ENCODE results near the gene C17orf114.

Gene C17orf114

GRCh38 chr17:4806456-4806776 lies 4.3 kb upstream of the C17orf114 start:
- Histone ChIP-seq H3K79me2 (ENCODE audit: low read depth) (no peaks in the 10 kb centered on the region), H2AFZ (peak overlapping the region; percentile 77), H3K27ac (no peak overlapping the region), H4K20me1 (ENCODE audit: insufficient read depth) (no peaks in the 10 kb centered on the region), H3K4me3 (peak overlapping the region; percentile 68), H3K4me1 (replicated peaks; ENCODE audit: insufficient read depth) (peaks cover 32% of the 10 kb centered on the region), H3K9me2 (ENCODE audit: insufficient read depth) (no peaks in the 10 kb centered on the region), H3F3A (ENCODE audit: insufficient read depth, low read depth) (peaks cover 25% of the 10 kb centered on the region), H3K9me3 (ENCODE audit: insufficient read depth, low read depth) (no peaks in the 10 kb centered on the region), H3K4me2 (peak overlapping the region; percentile 66), H3K36me3 (ENCODE audit: low read depth) (0 out of 2 replicates have a peak, but pooled peaks cover 9% of the 10 kb centered on the region), H3K27me3 (ENCODE audit: insufficient read depth, low read depth) (no peaks in the 10 kb centered on the region)
- TF ChIP-seq EZH2 (IDR thresholded peaks at IDR 0.05; ENCODE audit: low read depth) (no peak), CTCF (conservative IDR thresholded peaks at IDR 0.05) (no peak)
- ChIA-PET POLR2A (ENCODE audit: unreplicated experiment) (interaction anchor here (0.6 to 0.8 kb wide), 4 partner anchors 16 to 96 kb away, joined by 3 to 4 read pairs (median 3); partner anchors contain the start of gene ARRB2), CTCF (interaction anchor here (1.1 to 1.6 kb wide), 2 partner anchors 17 to 96 kb away, joined by 3 to 18 read pairs; partner anchors contain the start of genes ARRB2 and GLTPD2)
- intact Hi-C loops (cut with micrococcal nuclease; ENCODE audit: unreplicated experiment), result loop anchor here (5.0 kb wide), 1 partner anchor 76 kb away; no protein-coding TSS in a partner anchor
- BruUV-seq (replicated peaks), result TSS peak; percentile 48
- peak in 1 of 2 experiments; percentile 46 for DNase-seq

- H3K79me2 ChIP-seq (ENCODE audit: low read depth), result peaks cover 22% of the 10 kb centered on the region
- no peaks in the 10 kb centered on the region for H4K20me1 ChIP-seq (ENCODE audit: insufficient read depth)
- H2AFZ ChIP-seq, result no peak overlapping the region
- POLR2A ChIA-PET (ENCODE audit: unreplicated experiment), result interaction anchor here (0.7 kb wide), 1 partner anchor 57 kb away, joined by 5 read pairs; no protein-coding TSS in a partner anchor
- H3K36me3 ChIP-seq (ENCODE audit: low read depth), result peaks cover 12% of the 10 kb centered on the region; the same call in 1 of the 2 replicates
- H3K9me3 ChIP-seq (ENCODE audit: insufficient read depth, low read depth), result no peaks in the 10 kb centered on the region
- no peak for TF ChIP-seq CTCF (conservative IDR thresholded peaks at IDR 0.05)
- TF ChIP-seq EZH2 (IDR thresholded peaks at IDR 0.05; ENCODE audit: low read depth), result no peak
- no peak overlapping the region for H3K4me3 ChIP-seq
- no peak overlapping the region for H3K27ac ChIP-seq
- H3K27me3 ChIP-seq (ENCODE audit: insufficient read depth, low read depth), result no peaks in the 10 kb centered on the region
- 0 out of 2 replicates have a peak, but pooled peaks cover 6% of the 10 kb centered on the region for H3K4me1 ChIP-seq (replicated peaks; ENCODE audit: insufficient read depth)
- no TSS peak for BruUV-seq (replicated peaks)
- DNase-seq, result no peak
- no peaks in the 10 kb centered on the region for H3K9me2 ChIP-seq (ENCODE audit: insufficient read depth)
- intact Hi-C loops (cut with micrococcal nuclease; ENCODE audit: unreplicated experiment), result no loop called here
- CTCF ChIA-PET, result interaction anchor here (0.6 kb wide), 1 partner anchor 233 kb away, joined by 7 read pairs; no protein-coding TSS in a partner anchor
- peaks cover 20% of the 10 kb centered on the region for H3F3A ChIP-seq (ENCODE audit: insufficient read depth, low read depth)
- H3K4me2 ChIP-seq, result no peak overlapping the region
These were observed 1.5 kb downstream of the C17orf114 start for GRCh38 chr17:4800462-4801196.

GRCh38 chr17:4796552-4796920 lies 5.6 kb downstream of the C17orf114 start:
- peaks cover 22% of the 10 kb centered on the region for H3K79me2 ChIP-seq (ENCODE audit: low read depth)
- BruUV-seq (replicated peaks), result no TSS peak
- H3K27ac ChIP-seq, result peak overlapping the region; percentile 33
- POLR2A ChIA-PET (ENCODE audit: unreplicated experiment), result interaction anchor here (1.0 kb wide), 2 partner anchors 36 to 87 kb away, joined by 3 to 6 read pairs; partner anchors contain the start of gene MINK1
- H3K4me1 ChIP-seq (replicated peaks; ENCODE audit: insufficient read depth), result 0 out of 2 replicates have a peak, but pooled peaks cover 6% of the 10 kb centered on the region
- H3K9me3 ChIP-seq (ENCODE audit: insufficient read depth, low read depth), result no peaks in the 10 kb centered on the region
- TF ChIP-seq CTCF (conservative IDR thresholded peaks at IDR 0.05) (no peak), EZH2 (IDR thresholded peaks at IDR 0.05; ENCODE audit: low read depth) (no peak)
- no peaks in the 10 kb centered on the region for H3K9me2 ChIP-seq (ENCODE audit: insufficient read depth)
- H2AFZ ChIP-seq, result peak overlapping the region; percentile 80
- intact Hi-C loops (cut with micrococcal nuclease; ENCODE audit: unreplicated experiment), result loop anchor here (2.0 to 10.0 kb wide), 3 partner anchors 51 to 232 kb away; partner anchors contain the start of gene GGT6
- peaks cover 20% of the 10 kb centered on the region for H3F3A ChIP-seq (ENCODE audit: insufficient read depth, low read depth)
- no peaks in the 10 kb centered on the region for H4K20me1 ChIP-seq (ENCODE audit: insufficient read depth)
- no peaks in the 10 kb centered on the region for H3K27me3 ChIP-seq (ENCODE audit: insufficient read depth, low read depth)
- DNase-seq, result peak in 1 of 2 experiments; percentile 41
- H3K36me3 ChIP-seq (ENCODE audit: low read depth), result peaks cover 12% of the 10 kb centered on the region; the same call in 1 of the 2 replicates
- peak overlapping the region; percentile 95 for H3K4me2 ChIP-seq
- CTCF ChIA-PET, result interaction anchor here (0.8 kb wide), 1 partner anchor 106 kb away, joined by 3 read pairs; the partner anchor contains the start of gene CHRNE
- peak overlapping the region; percentile 82 for H3K4me3 ChIP-seq

Data from PC-9 (cell line).